HG03045 (cell line): ENCODE results near the gene RAD51B.

ENCODE experiments used
- ATAC-seq: cut with Tn5 transposase; IDR thresholded peaks from one replicate; pipeline ENCODE4 v1.9.1; 2021; ENCODE audit warnings: mild to moderate bottlenecking, moderate library complexity; ENCODE audit not compliant: unreplicated experiment

The RAD51B gene

GRCh38 chr14:67833403-67833802 lies 13.8 kb downstream of the RAD51B start:
- no peak for ATAC-seq

GRCh38 chr14:67835596-67835995 lies 16.0 kb downstream of the RAD51B start:
- no peak for ATAC-seq

GRCh38 chr14:67837011-67837624 lies 17.5 kb downstream of the RAD51B start:
- no peak for ATAC-seq

GRCh38 chr14:67846029-67846610 lies 26.5 kb downstream of the RAD51B start:
- no peak for ATAC-seq

DNA sequence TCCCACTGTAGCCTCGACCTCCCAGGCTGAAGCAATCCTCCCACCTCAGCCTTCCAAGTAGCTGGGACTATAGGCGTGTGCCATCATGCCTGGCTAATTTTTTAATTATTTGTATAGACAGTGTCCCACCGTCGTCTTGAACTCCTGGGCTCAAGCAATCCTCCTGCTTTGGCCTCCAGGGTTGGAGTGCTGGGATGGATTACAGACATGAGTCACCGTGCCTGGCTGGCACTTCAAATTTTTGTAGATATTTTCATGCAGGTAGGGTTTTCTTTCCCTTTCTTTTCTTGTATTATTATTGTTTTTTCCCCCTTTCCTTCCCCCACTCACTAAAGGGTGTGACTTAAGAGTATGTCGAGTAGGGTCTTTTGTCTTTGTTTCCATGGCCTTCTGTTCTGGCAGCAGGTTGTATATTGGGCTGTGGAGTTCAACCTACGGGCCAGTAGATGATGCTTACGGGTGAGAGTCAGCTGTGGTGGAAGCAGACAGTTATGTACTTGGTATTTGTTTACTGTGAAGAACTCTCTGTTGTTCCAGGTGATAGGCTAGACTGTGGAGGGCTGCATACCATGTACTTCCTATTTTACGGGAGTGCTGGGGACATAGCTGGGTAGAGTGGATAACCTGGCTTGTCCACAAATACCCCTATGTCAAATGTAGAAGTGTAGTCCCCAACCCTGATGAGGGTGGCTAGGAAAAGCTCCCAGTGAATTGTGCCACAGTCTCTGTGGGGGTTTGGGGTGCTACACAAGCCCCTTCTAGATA lies 30.7 kb downstream of the RAD51B start:
- no peak for ATAC-seq

GRCh38 chr14:67851785-67852410 lies 32.3 kb downstream of the RAD51B start:
- no peak for ATAC-seq

- no peak for ATAC-seq
Observed at GRCh38 chr14:67852926-67853604, 33.5 kb downstream of the RAD51B start.

- ATAC-seq = no peak
Observed at GRCh38 chr14:67853715-67854114, 34.1 kb downstream of the RAD51B start.

- no peak for ATAC-seq
Observed at GRCh38 chr14:67856827-67857226, 37.2 kb downstream of the RAD51B start.

GRCh38 chr14:67857778-67858350 lies 38.3 kb downstream of the RAD51B start:
- no peak for ATAC-seq

DNA sequence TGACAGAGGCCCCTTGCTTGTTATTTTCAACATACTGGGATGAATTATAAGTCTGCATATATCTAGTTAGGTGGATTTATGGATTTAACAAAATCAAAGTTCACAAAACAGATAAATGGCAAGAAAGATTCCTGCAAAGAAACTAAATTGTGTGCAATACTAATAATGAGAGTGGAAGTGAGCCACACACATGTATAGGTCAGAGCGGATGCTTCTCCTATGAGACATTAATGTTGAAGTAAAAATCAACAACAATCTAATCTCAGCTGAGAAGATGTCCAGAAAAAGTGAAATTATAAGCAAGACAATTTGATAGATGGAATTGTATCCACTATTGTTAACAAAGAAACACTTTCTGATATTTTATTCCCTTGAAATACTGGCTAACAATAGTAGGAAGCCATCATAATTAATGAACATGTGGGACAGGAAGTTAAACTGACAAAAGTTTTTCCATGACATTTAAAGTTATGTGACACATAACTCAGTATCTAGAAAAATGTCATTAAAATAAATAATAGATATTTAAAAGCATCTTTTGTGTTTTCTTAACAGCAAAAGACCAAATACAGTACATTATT lies 39.7 kb downstream of the RAD51B start:
- ATAC-seq = no peak

DNA sequence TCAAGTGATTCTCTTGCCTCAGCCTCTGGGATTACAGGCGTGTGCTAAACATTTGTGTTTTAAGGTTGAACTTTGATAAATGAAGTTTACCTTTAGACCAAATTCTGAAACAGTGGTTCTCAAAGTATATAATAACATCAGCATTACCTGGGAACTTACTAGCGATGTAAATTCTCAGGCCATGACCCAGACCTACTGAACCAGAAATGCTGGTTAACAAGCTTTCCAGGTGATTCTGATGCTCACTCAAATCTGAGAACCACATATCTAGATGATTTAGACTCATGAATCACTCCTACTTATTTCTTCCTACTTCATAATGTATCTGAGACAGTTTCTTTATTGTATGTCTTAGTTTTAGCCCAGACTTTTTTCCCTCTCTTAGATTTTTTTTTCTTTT lies 43.6 kb downstream of the RAD51B start:
- no peak for ATAC-seq

GRCh38 chr14:67875175-67876006 lies 55.8 kb downstream of the RAD51B start:
- ATAC-seq = no peak

GRCh38 chr14:67879026-67879425 lies 59.4 kb downstream of the RAD51B start:
- no peak for ATAC-seq

DNA sequence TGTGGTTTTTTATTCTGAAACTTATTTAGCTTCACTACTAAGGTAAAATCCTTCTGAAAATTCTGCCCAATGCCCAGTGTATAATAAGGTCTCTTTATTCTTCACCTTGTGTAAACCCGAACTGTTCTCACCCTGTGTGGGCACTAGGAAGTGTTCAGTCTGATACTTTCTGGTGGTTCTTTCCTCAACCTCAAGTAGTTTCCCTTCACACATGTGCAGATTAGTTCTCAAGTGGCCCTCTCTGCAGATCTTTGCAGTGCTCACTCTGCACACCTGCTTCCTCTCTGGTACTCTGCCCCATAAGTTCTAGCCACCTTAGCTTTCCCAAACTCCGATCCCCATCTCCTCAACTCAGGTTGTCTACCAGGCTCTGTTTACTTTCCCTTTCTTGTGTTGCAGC lies 61.6 kb downstream of the RAD51B start:
- ATAC-seq = peak; percentile 88

DNA sequence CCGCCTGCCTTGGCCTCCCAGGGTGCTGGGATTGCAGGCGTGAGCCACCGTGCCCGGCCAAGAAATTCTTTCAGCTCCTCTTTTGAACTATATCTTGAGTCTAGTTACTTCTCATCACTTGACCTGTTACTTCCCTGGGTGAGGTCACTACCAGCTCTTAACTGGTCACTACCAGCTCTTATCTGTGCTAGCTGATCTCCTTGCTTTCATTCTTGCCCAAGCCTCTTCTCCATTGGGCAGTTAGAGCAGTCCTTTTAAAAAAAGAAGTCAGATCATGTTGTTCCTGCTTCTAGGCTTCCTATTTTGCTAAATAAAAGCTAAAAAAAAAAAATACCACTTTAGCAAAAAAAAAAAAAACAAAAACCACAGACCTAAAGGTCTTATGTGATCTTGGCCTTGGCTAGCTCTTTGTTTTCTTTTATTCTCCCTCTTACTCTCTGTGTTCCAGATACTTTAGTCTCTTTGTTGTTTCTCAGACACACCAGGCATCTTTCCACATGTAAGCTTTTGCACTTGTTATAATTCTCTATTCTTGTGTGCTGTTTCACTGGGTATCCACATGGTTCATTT lies 63.5 kb downstream of the RAD51B start:
- no peak for ATAC-seq

GRCh38 chr14:67883717-67884116 lies 64.1 kb downstream of the RAD51B start:
- ATAC-seq = no peak

GRCh38 chr14:67886191-67886590 lies 66.6 kb downstream of the RAD51B start:
- ATAC-seq = no peak

DNA sequence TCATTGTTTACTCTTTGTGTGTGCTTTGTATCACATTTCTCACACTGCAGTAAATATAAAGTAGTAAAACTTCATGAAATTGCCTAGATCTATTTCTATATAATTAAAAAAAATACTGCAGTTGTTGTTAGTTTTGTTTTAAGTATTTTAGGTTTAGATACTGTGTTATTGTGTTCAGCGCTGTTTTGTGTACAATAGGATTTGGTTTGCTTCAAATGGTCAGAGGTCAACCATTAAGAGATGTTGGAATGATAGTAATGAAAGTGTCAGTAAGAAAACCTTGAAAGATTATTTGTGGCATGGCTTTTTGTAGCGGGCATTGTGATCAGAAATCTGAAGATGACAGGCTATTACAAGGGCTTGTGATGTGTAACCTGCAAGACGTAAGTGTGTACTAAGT lies 67.9 kb downstream of the RAD51B start:
- ATAC-seq = no peak
